Neural progenitor cell (in vitro differentiated cells): ENCODE data around the gene SLC10A2.

ENCODE experiments used
- EZH2 ChIP-seq: fragments of 200-600 bp; sonication (generic); IDR thresholded peaks from 2 replicates; pipeline ENCODE4 v1.6.1; 2017; ENCODE audit warnings: antibody characterized with exemption, mild to moderate bottlenecking, moderate library complexity
- EZH2phosphoT487 ChIP-seq: fragments of 200-600 bp; sonication (generic); IDR thresholded peaks from 2 replicates; pipeline ENCODE4 v1.6.1; 2017; ENCODE audit warnings: antibody characterized with exemption
- TF ChIP-seq, protein P1 (sequence below): fragments of 200-600 bp; sonication (generic); IDR thresholded peaks from 2 replicates; pipeline ENCODE4 v1.5.1; 2017; ENCODE audit warnings: antibody characterized with exemption, mild to moderate bottlenecking

DNA sequence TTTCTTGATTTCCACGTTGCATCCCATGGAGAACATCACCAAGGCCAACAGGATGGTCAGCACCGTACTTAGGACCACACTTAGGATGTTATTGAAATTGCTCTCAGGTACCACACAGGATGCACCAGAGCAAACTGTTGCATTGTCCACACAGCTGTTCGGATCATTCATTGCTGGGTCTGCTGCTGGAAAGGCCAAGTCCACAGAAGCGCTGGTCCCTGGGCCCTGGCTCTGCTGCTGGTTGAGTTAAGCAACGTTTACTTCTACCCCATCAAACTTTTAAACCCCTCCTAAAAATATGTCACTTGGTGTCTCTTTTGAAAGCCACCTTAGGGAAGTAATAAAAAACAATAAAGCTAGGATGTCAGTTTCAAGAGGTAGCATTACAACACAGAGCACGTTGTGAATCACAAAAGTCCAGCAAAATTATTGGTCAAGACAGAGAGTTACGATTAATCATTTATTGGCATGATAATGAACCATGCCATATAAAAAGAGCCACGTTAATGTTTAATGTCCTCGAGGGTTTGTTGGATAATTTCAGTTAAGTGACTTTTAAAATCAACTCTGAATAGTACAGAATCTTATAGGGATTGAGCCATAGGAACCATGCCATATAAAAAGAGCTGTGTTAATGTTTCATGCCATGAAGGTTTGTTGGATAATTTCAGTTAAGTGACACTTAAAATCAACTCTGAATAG is at the start of gene SLC10A2:
- TF ChIP-seq, protein P1, sequence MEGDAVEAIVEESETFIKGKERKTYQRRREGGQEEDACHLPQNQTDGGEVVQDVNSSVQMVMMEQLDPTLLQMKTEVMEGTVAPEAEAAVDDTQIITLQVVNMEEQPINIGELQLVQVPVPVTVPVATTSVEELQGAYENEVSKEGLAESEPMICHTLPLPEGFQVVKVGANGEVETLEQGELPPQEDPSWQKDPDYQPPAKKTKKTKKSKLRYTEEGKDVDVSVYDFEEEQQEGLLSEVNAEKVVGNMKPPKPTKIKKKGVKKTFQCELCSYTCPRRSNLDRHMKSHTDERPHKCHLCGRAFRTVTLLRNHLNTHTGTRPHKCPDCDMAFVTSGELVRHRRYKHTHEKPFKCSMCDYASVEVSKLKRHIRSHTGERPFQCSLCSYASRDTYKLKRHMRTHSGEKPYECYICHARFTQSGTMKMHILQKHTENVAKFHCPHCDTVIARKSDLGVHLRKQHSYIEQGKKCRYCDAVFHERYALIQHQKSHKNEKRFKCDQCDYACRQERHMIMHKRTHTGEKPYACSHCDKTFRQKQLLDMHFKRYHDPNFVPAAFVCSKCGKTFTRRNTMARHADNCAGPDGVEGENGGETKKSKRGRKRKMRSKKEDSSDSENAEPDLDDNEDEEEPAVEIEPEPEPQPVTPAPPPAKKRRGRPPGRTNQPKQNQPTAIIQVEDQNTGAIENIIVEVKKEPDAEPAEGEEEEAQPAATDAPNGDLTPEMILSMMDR, result no peak
- no peak for TF ChIP-seq EZH2phosphoT487
- no peak for TF ChIP-seq EZH2
